Fibroblast of skin of scalp (primary cell): ENCODE results near the gene LPCAT3. TPM values are rescaled to one million over a fixed set of nuclear protein-coding genes. Genes with fewer than 3 reads are reported as not detected.
A peak's percentile ranks its signal among the peaks of the same experiment; 100 is the strongest.
"Not testable (repeated sequence)": the region's sequence is repeated elsewhere in the genome, so short reads cannot be mapped to it uniquely, and the experiment has no call there.

ENCODE experiments used
- DNase-seq: peaks from one replicate; pipeline ENCODE4 v3.0.0-alpha.2; 2013
- polyA plus RNA-seq, 2 experiments: library from polyadenylated mRNA; unstranded; fragments of 120-200 nt; gene quantifications; one replicate each; pipeline ENCODE4 v1.2.1, GENCODE V29; 2013; ENCODE audit not compliant: insufficient read length in 2 of 2

The LPCAT3 gene
- 27.1 TPM for polyA plus RNA-seq (2013, experiment 1 of 2; ENCODE audit: insufficient read length)
- 26.4 TPM for polyA plus RNA-seq (2013, experiment 2 of 2; ENCODE audit: insufficient read length)

- peak; percentile 95 for DNase-seq
Measured at GRCh38 chr12:7018350-7019042, at the start of gene LPCAT3. TSS of gene LPCAT3 (minus strand) at chr12:7018476. CDS start at chr12:7018424, 52 bp downstream.

GRCh38 chr12:7067096-7067495 is 48.8 kb upstream of the LPCAT3 start:
- DNase-seq = no peak

GRCh38 chr12:7066596-7066995 is 48.3 kb upstream of the LPCAT3 start:
- DNase-seq = no peak

GRCh38 chr12:7065073-7065623 is 46.9 kb upstream of the LPCAT3 start:
- no peak for DNase-seq

DNA sequence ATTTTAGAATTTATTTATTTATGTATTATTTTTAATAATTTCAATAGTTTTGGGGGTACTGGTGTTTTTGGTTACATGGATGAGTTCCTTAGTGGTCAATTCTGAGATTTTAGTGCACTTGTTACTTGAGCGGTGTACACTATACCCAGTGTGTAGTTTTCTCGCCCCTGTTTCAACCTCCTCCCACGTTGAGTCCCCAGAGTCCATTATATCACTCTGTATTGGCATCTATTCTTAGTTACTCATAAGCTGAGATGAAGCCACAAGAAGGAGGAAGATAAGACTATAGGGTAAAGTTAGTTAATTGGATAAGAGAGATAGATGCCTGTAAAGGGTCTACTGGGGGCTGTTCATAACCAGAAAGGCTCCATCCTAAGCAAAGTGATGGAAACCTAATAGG is 46.2 kb upstream of the LPCAT3 start:
- DNase-seq = no peak

- no peak for DNase-seq
Measured at GRCh38 chr12:7061596-7061995, 43.3 kb upstream of the LPCAT3 start.

DNA sequence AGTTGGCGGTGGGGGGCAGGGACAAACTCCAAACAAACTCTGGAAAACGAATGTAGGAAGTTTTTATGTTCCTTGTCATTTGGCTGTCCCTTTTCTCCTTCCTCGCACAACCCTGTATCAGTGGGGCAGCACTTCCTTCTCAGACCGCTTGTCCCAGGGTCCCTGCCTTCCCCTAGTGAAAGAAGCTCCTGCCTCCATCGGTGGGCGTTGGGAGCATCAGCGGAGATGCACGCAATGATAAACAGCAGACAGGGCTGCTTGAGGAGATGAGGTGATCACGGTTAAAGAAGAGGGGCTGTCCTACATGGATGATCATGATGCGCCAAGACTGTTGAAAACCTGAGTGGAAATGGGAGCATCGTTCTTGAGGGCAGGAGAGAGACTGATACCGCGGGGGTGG is 42.9 kb upstream of the LPCAT3 start:
- peak; percentile 4 for DNase-seq

DNA sequence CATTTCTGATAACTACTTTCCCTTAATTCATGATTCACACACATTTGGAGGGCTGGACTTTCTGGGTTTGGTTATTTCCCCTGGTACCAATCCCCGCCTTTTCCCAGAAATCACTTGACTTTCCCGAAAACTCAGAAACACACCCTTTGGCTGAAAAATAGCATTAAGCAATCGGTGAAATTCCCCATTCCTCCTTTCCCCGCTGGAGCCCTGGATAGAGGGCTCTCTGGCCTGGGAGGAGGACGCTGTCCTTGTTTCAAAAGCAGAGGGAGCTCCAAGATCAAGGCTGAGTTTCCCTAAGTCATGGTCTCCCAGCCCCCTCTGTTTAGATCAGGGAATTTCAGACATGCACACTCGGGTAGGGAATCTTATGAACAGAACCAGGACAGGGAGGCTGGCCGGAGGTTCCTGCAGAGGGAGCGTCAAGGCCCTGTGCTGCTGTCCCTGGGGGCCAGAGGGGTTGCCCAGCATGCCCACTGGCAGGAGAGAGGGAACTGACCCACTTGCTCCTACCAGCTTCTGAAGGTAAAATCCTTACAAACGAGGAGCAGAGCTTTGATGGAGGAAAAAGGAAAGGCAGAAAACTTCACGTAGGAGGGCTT is 42.2 kb upstream of the LPCAT3 start, which contains the start of gene C1S:
TSS of gene C1S (plus strand) at position 366 of the 602 bp plus-strand sequence. CDS start 1,195 bp downstream, outside the sequence.
- DNase-seq = peak; percentile 98

- DNase-seq = no peak
Measured at GRCh38 chr12:7059780-7060179, 41.5 kb upstream of the LPCAT3 start.

DNA sequence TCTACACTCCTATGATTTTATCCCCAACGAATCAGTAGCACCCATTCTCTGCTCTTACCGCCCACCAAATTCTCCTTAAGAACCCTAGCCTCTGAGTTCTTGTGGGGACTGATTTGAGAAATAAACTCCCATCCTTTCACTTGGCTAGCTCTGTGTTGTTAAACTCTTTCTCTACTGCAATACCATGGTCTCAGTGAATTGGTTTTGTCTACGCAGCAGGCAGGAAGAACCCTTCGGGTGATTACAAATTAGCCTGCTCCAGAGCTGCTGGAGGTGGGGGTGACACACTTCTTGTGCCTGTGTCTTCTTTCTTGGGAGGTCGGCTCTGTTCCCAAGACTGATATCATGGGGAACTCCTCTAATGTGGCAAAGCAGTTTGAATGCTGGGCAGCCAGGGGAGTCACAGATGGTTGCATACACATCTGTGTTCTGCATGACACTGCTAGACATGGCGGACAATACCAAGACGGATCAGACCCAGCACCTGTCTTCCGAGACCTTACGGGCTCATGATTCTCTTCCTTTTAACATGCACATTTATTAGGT is 40.6 kb upstream of the LPCAT3 start:
- no peak for DNase-seq

- no peak for DNase-seq
Measured at GRCh38 chr12:7058163-7058845, 40.0 kb upstream of the LPCAT3 start.

DNA sequence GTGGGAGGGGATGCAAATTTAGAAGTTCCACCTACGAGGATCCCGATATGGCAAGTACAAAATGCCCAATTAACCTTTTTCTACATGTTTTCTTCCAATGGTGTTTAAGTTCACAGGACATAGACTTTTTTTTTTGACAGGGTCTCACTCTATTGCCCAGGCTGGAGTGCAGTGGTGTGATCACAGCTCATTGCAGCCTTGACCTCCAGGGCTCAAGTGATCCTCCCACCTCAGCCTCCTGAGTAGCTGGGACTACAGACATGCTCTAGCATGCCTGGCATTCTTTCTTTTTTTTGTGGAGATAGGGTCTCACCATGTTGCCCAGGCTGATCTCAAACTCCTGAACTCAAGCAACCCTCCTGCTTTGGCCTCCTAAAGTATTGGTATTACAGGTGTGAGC is 37.5 kb upstream of the LPCAT3 start:
- not testable (repeated sequence) for DNase-seq

DNA sequence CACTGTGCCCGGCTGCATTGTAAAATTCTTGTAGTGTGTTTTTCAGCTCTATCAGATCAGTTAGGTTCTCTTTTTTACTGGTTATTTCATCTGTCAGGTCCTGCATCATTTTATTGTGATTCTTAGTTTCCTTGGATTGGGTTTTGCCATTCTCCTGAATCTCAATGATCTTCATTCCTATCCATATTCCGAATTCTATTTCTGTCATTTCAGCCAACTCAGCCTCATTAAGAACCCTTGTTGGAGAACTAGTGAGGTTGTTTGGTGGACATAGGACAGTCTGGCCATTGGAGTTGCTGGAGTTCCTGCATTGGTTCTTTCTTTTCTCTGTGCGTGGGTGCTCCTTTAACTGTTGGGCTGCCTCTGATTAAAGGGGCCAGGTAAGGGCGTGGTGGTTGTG is 36.6 kb upstream of the LPCAT3 start:
- no peak for DNase-seq

GRCh38 chr12:7049973-7050372 is 31.7 kb upstream of the LPCAT3 start:
- DNase-seq = not testable (repeated sequence)

GRCh38 chr12:7049445-7049951 is 31.2 kb upstream of the LPCAT3 start:
- not testable (repeated sequence) for DNase-seq

DNA sequence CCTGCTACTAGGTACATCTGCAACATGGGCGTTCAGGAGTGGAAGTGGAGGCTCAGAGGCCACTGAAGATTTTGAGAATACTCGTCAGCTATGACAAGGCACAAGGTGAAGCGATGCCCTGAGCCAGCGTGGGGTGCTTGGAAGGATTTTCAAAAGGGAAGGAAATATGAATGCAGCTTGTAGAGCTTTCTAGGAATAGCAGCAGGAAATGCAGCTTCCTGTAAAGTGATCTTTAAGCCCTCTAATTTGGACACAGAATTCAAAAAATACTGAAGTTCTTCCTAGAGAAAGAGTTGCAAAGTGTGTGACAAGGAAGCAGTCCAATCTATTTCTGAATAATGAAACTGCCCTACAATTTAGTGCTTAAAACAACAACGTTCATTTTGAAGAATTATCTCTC is 29.0 kb upstream of the LPCAT3 start:
- no peak for DNase-seq

DNA sequence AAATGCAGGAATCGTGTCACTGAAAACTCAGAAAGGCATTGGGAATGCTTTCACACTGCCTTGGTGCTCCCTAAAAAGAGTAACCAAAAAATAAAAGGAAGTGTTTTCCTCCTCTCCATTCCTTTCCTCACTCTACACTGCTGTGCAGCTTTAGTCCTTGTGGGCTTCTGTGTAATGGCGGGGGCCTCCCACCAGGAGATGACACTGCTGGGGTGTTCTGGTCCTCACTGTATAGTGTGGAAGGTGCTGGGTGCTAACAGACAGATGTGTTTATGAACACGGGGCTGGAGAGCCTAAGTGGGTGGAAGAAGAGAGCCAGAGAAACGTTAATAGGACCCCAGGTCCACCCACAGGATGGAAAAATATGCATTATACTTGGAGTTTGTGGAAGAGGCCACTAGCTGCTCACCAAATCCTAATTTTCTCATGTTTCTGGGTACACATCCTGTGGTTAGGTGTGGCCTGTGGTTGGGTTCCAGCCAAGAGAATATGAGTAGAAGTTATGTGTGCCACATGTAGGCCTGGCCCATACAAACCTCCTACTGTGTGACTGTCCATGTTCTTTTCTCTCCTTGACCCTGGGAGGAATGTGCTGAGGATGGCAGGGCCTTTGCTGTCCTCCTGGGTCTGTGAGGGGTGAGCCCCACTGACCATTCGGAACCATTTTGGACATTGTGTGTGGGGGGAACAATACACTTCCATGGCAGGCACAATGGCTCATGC is 28.3 kb upstream of the LPCAT3 start:
- DNase-seq = no peak

DNA sequence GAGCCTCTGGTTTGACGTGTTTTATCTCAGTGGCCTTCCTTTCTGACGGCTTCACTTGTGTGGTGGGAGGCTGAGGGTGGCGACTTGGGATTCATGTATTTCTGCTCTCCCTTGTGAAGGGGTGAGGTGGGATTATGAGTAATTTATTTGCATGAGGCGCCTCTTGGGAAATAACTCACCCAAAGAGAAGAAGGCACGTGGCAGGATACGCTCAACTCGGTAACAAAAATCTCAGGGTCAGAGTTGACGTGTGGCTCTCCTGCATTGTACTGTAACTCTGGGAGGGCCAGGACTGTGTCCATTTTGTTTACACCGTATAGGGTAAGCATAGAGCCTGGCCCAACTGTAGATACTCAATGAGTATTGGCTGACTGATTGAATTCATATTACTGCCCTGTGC is 27.6 kb upstream of the LPCAT3 start:
- DNase-seq = no peak

DNA sequence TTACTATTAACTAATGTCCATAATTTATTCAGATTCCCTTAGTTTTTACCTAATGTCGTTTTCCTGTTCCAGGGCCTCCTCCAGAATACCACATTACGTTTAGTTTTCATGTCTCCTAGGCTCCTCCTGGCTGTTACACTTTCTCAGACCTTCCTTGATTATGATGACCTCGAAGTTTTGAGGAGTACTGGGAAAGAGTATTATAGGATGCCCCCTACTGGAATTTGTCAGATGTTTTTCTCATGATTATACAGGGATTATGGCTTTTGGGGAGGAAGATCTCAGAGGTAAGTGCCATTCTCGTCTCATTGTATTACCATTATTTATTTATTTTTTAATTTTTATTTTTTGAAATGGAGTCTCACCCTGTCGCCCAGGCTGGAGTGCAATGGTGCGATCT is 24.6 kb upstream of the LPCAT3 start:
- peak; percentile 52 for DNase-seq

DNA sequence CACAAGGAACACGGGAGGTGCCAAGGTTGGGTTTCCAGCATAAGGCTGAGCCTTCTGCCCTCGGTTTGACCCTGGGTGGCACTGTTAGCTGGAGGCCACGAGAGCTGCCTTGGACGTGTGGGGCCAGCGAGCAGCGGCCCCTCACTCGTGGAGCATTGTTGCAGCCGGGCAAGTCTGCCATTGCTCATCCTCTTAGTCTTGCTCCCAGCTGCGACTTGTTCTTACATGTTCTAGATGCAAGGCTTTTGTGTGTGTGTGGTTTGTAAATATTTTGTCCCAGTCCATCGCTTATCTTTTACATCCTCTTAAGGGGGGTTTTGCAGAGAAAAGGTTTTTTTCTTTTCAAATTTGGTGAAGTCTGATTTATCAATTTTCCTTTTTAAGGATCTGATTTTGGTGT is 21.1 kb upstream of the LPCAT3 start:
- no peak for DNase-seq

DNA sequence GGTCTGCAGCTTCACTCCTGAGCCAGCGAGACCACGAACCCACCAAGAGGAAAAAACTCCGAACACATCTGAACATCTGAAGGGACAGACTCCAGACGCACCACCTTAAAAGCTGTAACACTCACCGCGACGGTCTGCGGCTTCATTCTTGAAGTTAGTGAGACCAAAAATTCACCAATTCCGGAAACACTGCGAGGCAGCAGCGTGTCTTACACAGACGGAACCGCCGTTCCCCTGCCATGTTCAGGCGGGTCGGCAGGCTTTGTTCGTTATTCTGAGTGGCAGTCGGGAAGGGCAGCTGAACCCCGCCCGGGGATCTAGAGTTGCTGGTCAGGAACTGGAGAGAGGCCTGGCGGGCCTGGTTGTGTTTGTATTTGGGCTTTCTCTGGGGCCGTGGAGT is 20.3 kb upstream of the LPCAT3 start:
- DNase-seq = no peak

- not testable (repeated sequence) for DNase-seq
Measured at GRCh38 chr12:7037411-7037810, 19.1 kb upstream of the LPCAT3 start.
